Loucy (cell line): ENCODE measurements around the gene SHLD1.
"Not testable (repeated sequence)": the region's sequence is repeated elsewhere in the genome, so short reads cannot be mapped to it uniquely, and the experiment has no call there.

ENCODE experiments used
- H2AFZ ChIP-seq: fragments of 200-600 bp; sonication (generic); 2 replicates; pipeline ENCODE4 v1.6.0; 2016; ENCODE audit warnings: antibody characterized with exemption, mild to moderate bottlenecking, low read length, moderate library complexity
- H3F3A ChIP-seq: fragments of 200-600 bp; 2 replicates; pipeline ENCODE4 v1.6.0; 2016; ENCODE audit warnings: antibody characterized with exemption, low read depth, mild to moderate bottlenecking
- H3K27me3 ChIP-seq: fragments of 200-600 bp; sonication (generic); 2 replicates; pipeline ENCODE4 v1.6.1; 2014; ENCODE audit warnings: low read length, mild to moderate bottlenecking; ENCODE audit not compliant: insufficient read depth, poor library complexity, severe bottlenecking
- H3K36me3 ChIP-seq: fragments of 200-600 bp; sonication (generic); 2 replicates; pipeline ENCODE4 v1.6.1; 2016; ENCODE audit warnings: low read length; ENCODE audit not compliant: insufficient read depth
- H3K4me1 ChIP-seq: fragments of 200-600 bp; sonication (generic); 2 replicates; pipeline ENCODE4 v1.5.1; 2014; ENCODE audit warnings: low read length, mild to moderate bottlenecking; ENCODE audit not compliant: insufficient read depth, poor library complexity, severe bottlenecking
- H3K4me2 ChIP-seq: fragments of 200-600 bp; sonication (generic); 2 replicates; pipeline ENCODE4 v1.6.0; 2014; ENCODE audit warnings: antibody characterized with exemption, low read length, low read depth, mild to moderate bottlenecking; ENCODE audit not compliant: poor library complexity, severe bottlenecking
- H3K4me3 ChIP-seq: fragments of 200-600 bp; sonication (generic); 2 replicates; pipeline ENCODE4 v1.5.1; 2014; ENCODE audit warnings: low read length, mild to moderate bottlenecking, mixed read lengths; ENCODE audit not compliant: poor library complexity, severe bottlenecking
- H3K79me2 ChIP-seq: fragments of 200-600 bp; sonication (generic); 2 replicates; pipeline ENCODE4 v1.6.1; 2014; ENCODE audit warnings: low read length; ENCODE audit not compliant: insufficient read depth
- H3K9ac ChIP-seq: fragments of 200-600 bp; sonication (generic); 2 replicates; pipeline ENCODE4 v1.6.0; 2014; ENCODE audit warnings: mild to moderate bottlenecking, low read depth, low read length, moderate library complexity; ENCODE audit not compliant: poor library complexity, severe bottlenecking
- H3K9me2 ChIP-seq: fragments of 200-600 bp; sonication (generic); replicated peaks from 2 replicates; pipeline ENCODE4 v1.6.1; 2016; ENCODE audit warnings: low read depth, low read length, mixed read lengths
- H3K9me3 ChIP-seq: fragments of 200-600 bp; sonication (generic); 2 replicates; pipeline ENCODE4 v1.6.1; 2014; ENCODE audit warnings: mild to moderate bottlenecking, antibody characterized with exemption, low read length, low read depth; ENCODE audit not compliant: insufficient read depth
- H4K20me1 ChIP-seq: fragments of 200-600 bp; sonication (generic); 2 replicates; pipeline ENCODE4 v1.6.0; 2014; ENCODE audit warnings: antibody characterized with exemption, low read length, mild to moderate bottlenecking; ENCODE audit not compliant: insufficient read depth, poor library complexity, severe bottlenecking
- CTCF ChIP-seq: fragments of 200-600 bp; sonication (generic); conservative IDR thresholded peaks from 2 replicates; pipeline ENCODE4 v1.5.1; 2014; ENCODE audit warnings: mild to moderate bottlenecking, antibody characterized with exemption, low read length
- EZH2phosphoT487 ChIP-seq: fragments of 200-600 bp; IDR thresholded peaks from 2 replicates; pipeline ENCODE4 v1.6.1; 2018; ENCODE audit warnings: antibody characterized with exemption, mild to moderate bottlenecking, moderate library complexity, borderline replicate concordance

Gene SHLD1

GRCh38 chr20:5719861-5720403 is 30.3 kb upstream of the SHLD1 start:
- no peak overlapping the region for H3K4me3 ChIP-seq
- TF ChIP-seq EZH2phosphoT487 (no peak), CTCF (no peak)
- no peak overlapping the region for H3K4me2 ChIP-seq

GRCh38 chr20:5720696-5721095 is 29.5 kb upstream of the SHLD1 start:
- Histone ChIP-seq H3K4me3 (no peak overlapping the region), H3K4me1 (no peaks in the 10 kb centered on the region)

More at GRCh38 chr20:5719861-5720403, 30.3 kb upstream of the SHLD1 start:
- H3K27me3 ChIP-seq: no peaks in the 10 kb centered on the region
- H3K9me3 ChIP-seq: peaks cover 3% of the 10 kb centered on the region; the same call in 1 of the 2 replicates
- H3F3A ChIP-seq: no peaks in the 10 kb centered on the region
- H3K79me2 ChIP-seq: no peaks in the 10 kb centered on the region
- H2AFZ ChIP-seq: no peak overlapping the region
- no peaks in the 10 kb centered on the region for H3K36me3 ChIP-seq
- no peaks in the 10 kb centered on the region for H3K9me2 ChIP-seq
- H3K9ac ChIP-seq: no peak overlapping the region
- peaks cover under 1% of the 10 kb centered on the region for H3K4me1 ChIP-seq
- no peaks in the 10 kb centered on the region for H4K20me1 ChIP-seq

GRCh38 chr20:5721356-5721755 is 28.8 kb upstream of the SHLD1 start:
- H3K4me2 ChIP-seq, H3K9me3 ChIP-seq, H3K4me3 ChIP-seq, H3K9me2 ChIP-seq, H3K27me3 ChIP-seq, H3K4me1 ChIP-seq, H3K36me3 ChIP-seq, H3F3A ChIP-seq, H3K9ac ChIP-seq, H2AFZ ChIP-seq, H3K79me2 ChIP-seq, H4K20me1 ChIP-seq: not testable (repeated sequence)

More at GRCh38 chr20:5720696-5721095, 29.5 kb upstream of the SHLD1 start:
- no peaks in the 10 kb centered on the region for H3K27me3 ChIP-seq
- H3K9me3 ChIP-seq: no peaks in the 10 kb centered on the region
- H4K20me1 ChIP-seq: no peaks in the 10 kb centered on the region
- H3K36me3 ChIP-seq: no peaks in the 10 kb centered on the region
- H3F3A ChIP-seq: no peaks in the 10 kb centered on the region
- H3K4me2 ChIP-seq: no peak overlapping the region
- H3K9me2 ChIP-seq: no peaks in the 10 kb centered on the region
- H2AFZ ChIP-seq: no peak overlapping the region
- H3K79me2 ChIP-seq: no peaks in the 10 kb centered on the region
- no peak for TF ChIP-seq CTCF
- no peak for TF ChIP-seq EZH2phosphoT487
- H3K9ac ChIP-seq: no peak overlapping the region

- TF ChIP-seq CTCF: no peak
- no peak for TF ChIP-seq EZH2phosphoT487
- no peaks in the 10 kb centered on the region for H3K4me1 ChIP-seq
- no peak overlapping the region for H3K9ac ChIP-seq
- no peaks in the 10 kb centered on the region for H3K27me3 ChIP-seq
- no peak overlapping the region for H2AFZ ChIP-seq
- H3K9me2 ChIP-seq: no peaks in the 10 kb centered on the region
- no peak overlapping the region for H3K4me3 ChIP-seq
- H3K36me3 ChIP-seq: no peaks in the 10 kb centered on the region
- H3K9me3 ChIP-seq: no peaks in the 10 kb centered on the region
- H3K79me2 ChIP-seq: no peaks in the 10 kb centered on the region
- H3K4me2 ChIP-seq: no peak overlapping the region
- H4K20me1 ChIP-seq: no peaks in the 10 kb centered on the region
- no peaks in the 10 kb centered on the region for H3F3A ChIP-seq
These were observed 27.3 kb upstream of the SHLD1 start for GRCh38 chr20:5722927-5723326.

- H3K4me3 ChIP-seq, H3K79me2 ChIP-seq, H3K27me3 ChIP-seq, H2AFZ ChIP-seq, H4K20me1 ChIP-seq, H3K4me1 ChIP-seq, H3K36me3 ChIP-seq, H3F3A ChIP-seq, H3K9ac ChIP-seq, H3K9me3 ChIP-seq, H3K9me2 ChIP-seq, H3K4me2 ChIP-seq: not testable (repeated sequence)
These were observed 25.1 kb upstream of the SHLD1 start for GRCh38 chr20:5725183-5725463.
